ENCODE data around the gene ERN2. TPM values are rescaled to one million over a fixed set of nuclear protein-coding genes. Genes with fewer than 3 reads are reported as not detected.

Gene ERN2
- total RNA-seq, 1 donor from 2014 or later: not detected

GRCh38 chr16:23692190-23692837 is 20.7 kb downstream of the ERN2 start:
- intact Hi-C loops (cut with DNase I): no loop called here
- DNase-seq (no peak), ATAC-seq (ENCODE audit: poor library complexity) (no peak)

- ATAC-seq (ENCODE audit: poor library complexity) (no peak), DNase-seq (no peak)
- intact Hi-C loops (cut with DNase I): no loop called here
Measured at GRCh38 chr16:23691483-23692189, 21.4 kb downstream of the ERN2 start.

- ATAC-seq (ENCODE audit: poor library complexity): no peak
- DNase-seq: no peak
- intact Hi-C loops (cut with DNase I): no loop called here
Measured at GRCh38 chr16:23690771-23691482, 22.1 kb downstream of the ERN2 start.

GRCh38 chr16:23689442-23690187 is 23.4 kb downstream of the ERN2 start:
- ATAC-seq (ENCODE audit: poor library complexity): no peak
- intact Hi-C loops (cut with DNase I): no loop called here
- DNase-seq: no peak

- no peak for ATAC-seq (ENCODE audit: poor library complexity)
- intact Hi-C loops (cut with DNase I): no loop called here
- no peak for DNase-seq
Measured at GRCh38 chr16:23687034-23687808, 25.8 kb downstream of the ERN2 start.

- intact Hi-C loops (cut with DNase I): no loop called here
- ATAC-seq (ENCODE audit: poor library complexity) (no peak), DNase-seq (no peak)
Measured at GRCh38 chr16:23683487-23683886, 29.5 kb downstream of the ERN2 start.

- intact Hi-C loops (cut with DNase I): no loop called here
- no peak for DNase-seq
- ATAC-seq (ENCODE audit: poor library complexity): no peak
Measured at GRCh38 chr16:23682181-23682580, 30.8 kb downstream of the ERN2 start.

GRCh38 chr16:23679986-23680336 is 33.1 kb downstream of the ERN2 start:
- intact Hi-C loops (cut with DNase I): no loop called here
- ATAC-seq (ENCODE audit: poor library complexity) (no peak), DNase-seq (no peak)

GRCh38 chr16:23679274-23679985 is 33.6 kb downstream of the ERN2 start:
- no peak for DNase-seq
- intact Hi-C loops (cut with DNase I): no loop called here
- no peak for ATAC-seq (ENCODE audit: poor library complexity)

GRCh38 chr16:23678430-23679273 is 34.4 kb downstream of the ERN2 start, which contains the start of gene PLK1:
Gene PLK1 (plus strand): TSS chr16:23678889. CDS start chr16:23678933, 44 bp downstream.
- peak; percentile 86 for DNase-seq
- intact Hi-C loops (cut with DNase I): no loop called here
- peak; percentile 97 for ATAC-seq (ENCODE audit: poor library complexity)

GRCh38 chr16:23676924-23677480 is 36.0 kb downstream of the ERN2 start:
- intact Hi-C loops (cut with DNase I): no loop called here

GRCh38 chr16:23673971-23674614 is 38.9 kb downstream of the ERN2 start:
- ATAC-seq (ENCODE audit: poor library complexity) (no peak), DNase-seq (no peak)
- intact Hi-C loops (cut with DNase I): no loop called here

More at GRCh38 chr16:23676924-23677480, 36.0 kb downstream of the ERN2 start:
- DNase-seq (no peak), ATAC-seq (ENCODE audit: poor library complexity) (no peak)

GRCh38 chr16:23670137-23670776 is 42.8 kb downstream of the ERN2 start:
- no peak for DNase-seq
- ATAC-seq (ENCODE audit: poor library complexity): no peak
- intact Hi-C loops (cut with DNase I): no loop called here

- DNase-seq (no peak), ATAC-seq (ENCODE audit: poor library complexity) (peak; percentile 64)
- intact Hi-C loops (cut with DNase I): no loop called here
Measured at GRCh38 chr16:23668873-23669272, 44.1 kb downstream of the ERN2 start.

GRCh38 chr16:23668225-23668624 is 44.8 kb downstream of the ERN2 start:
- ATAC-seq (ENCODE audit: poor library complexity): no peak
- DNase-seq: no peak
- intact Hi-C loops (cut with DNase I): no loop called here

- no peak for DNase-seq
- intact Hi-C loops (cut with DNase I): no loop called here
Measured at GRCh38 chr16:23667355-23667659, 45.7 kb downstream of the ERN2 start.

More at GRCh38 chr16:23667355-23667659, 45.7 kb downstream of the ERN2 start:
- ATAC-seq (ENCODE audit: poor library complexity): no peak
